GM12878 (cell line): ENCODE data around the gene FUT8. TPM values are rescaled to one million over a fixed set of nuclear protein-coding genes. Genes with fewer than 3 reads are reported as not detected.

ENCODE experiments used
- ATAC-seq: fragments of 200-7000 bp; cut with Tn5 transposase; 3 replicates; pipeline ENCODE4 v1.9.1; 2020; ENCODE audit warnings: mild to moderate bottlenecking, moderate library complexity
- BruUV-seq: library from RNA; stranded (reverse); fragments of 400-500 nt; replicated peaks from 2 replicates; lab custom pipeline; 2021; lab: Mats Ljungman, UMichigan
- CTCF ChIA-PET: fragments of 300-600 bp; sonication (Branson Sonifier 250); formaldehyde crosslinking; extraction: SDS; loops from one replicate; lab custom pipeline; 2021; ENCODE audit warnings: inconsistent platforms; lab: Yijun Ruan, JAX
- POLR2A ChIA-PET: fragments of 350-600 bp; formaldehyde crosslinking; extraction: SDS; loops from one replicate; lab custom pipeline; 2021; ENCODE audit warnings: inconsistent platforms; lab: Charles Lee
- RAD21 ChIA-PET: fragments of 300-600 bp; sonication (Branson Sonifier 250); formaldehyde crosslinking; loops from one replicate; lab custom pipeline; 2023; ENCODE audit warnings: antibody characterized with exemption; ENCODE audit not compliant: unreplicated experiment; lab: Charles Lee
- SMC1A ChIA-PET: fragments of 300-600 bp; sonication (Branson Sonifier 250); formaldehyde crosslinking; loops from one replicate; lab custom pipeline; 2023; ENCODE audit not compliant: unreplicated experiment, uncharacterized antibody; lab: Charles Lee
- DNase-seq: peaks from one replicate; pipeline ENCODE4 v3.0.0-alpha.2; 2011; ENCODE audit warnings: low read depth, low spot score
- FAIRE-seq: peaks from 3 replicates; lab custom pipeline; 2011; peaks lifted over from hg19 to GRCh38; lab: Jason Lieb, UNC
- H2AFZ ChIP-seq: 2 replicates; pipeline ENCODE4 v1.6.0; 2011; ENCODE audit warnings: low read depth, low read length, control low read depth; ENCODE audit not compliant: control insufficient read depth
- H3K27ac ChIP-seq: 2 replicates; pipeline ENCODE4 v1.5.1; 2011; ENCODE audit warnings: control low read depth; ENCODE audit not compliant: control insufficient read depth, insufficient read depth
- H3K27me3 ChIP-seq, 2 experiments: replicated peaks in 1 of 2; 2 replicates each; pipeline versions ENCODE4 v1.6.0 to v1.6.1; 2011; ENCODE audit warnings: low read length in 1 of 2; ENCODE audit not compliant: control insufficient read depth in 2 of 2, insufficient read depth in 2 of 2
- H3K36me3 ChIP-seq, 2 experiments: 2 replicates each; pipeline ENCODE4 v1.5.1; 2011; ENCODE audit warnings: low read length in 1 of 2; ENCODE audit not compliant: control insufficient read depth in 2 of 2, insufficient read depth in 2 of 2
- H3K4me1 ChIP-seq: 2 replicates; pipeline ENCODE4 v1.6.1; 2011; ENCODE audit warnings: mild to moderate bottlenecking, low read length, moderate library complexity, mixed read lengths; ENCODE audit not compliant: control insufficient read depth, insufficient read depth
- H3K4me2 ChIP-seq: 2 replicates; pipeline ENCODE4 v1.6.0; 2011; ENCODE audit warnings: control low read depth; ENCODE audit not compliant: control insufficient read depth, insufficient read depth
- H3K4me3 ChIP-seq: fragments of 200-600 bp; sonication (generic); 2 replicates; pipeline ENCODE4 v1.5.1; 2016
- H3K79me2 ChIP-seq: 2 replicates; pipeline ENCODE4 v1.6.0; 2011; ENCODE audit warnings: low read length; ENCODE audit not compliant: control insufficient read depth, insufficient read depth
- H3K9ac ChIP-seq: 2 replicates; pipeline ENCODE4 v1.8.0; 2011; ENCODE audit warnings: low read length, control low read depth, mixed read lengths; ENCODE audit not compliant: control insufficient read depth, insufficient read depth
- H3K9me3 ChIP-seq: replicated peaks from 3 replicates; pipeline ENCODE4 v1.5.1; 2011; ENCODE audit warnings: mild to moderate bottlenecking, low read length; ENCODE audit not compliant: control insufficient read depth, insufficient read depth
- H4K20me1 ChIP-seq: 2 replicates; pipeline ENCODE4 v1.6.0; 2011; ENCODE audit not compliant: control insufficient read depth, insufficient read depth
- BRCA1 ChIP-seq: IDR thresholded peaks from 2 replicates; pipeline ENCODE4 v1.6.1; 2011; ENCODE audit warnings: low read depth, low read length, improper control_type of control experiment
- CREM ChIP-seq: IDR thresholded peaks from 2 replicates; pipeline ENCODE4 v1.6.1; 2014; ENCODE audit warnings: antibody characterized with exemption, low read depth
- EZH2 ChIP-seq: IDR thresholded peaks from 2 replicates; pipeline ENCODE4 v1.6.1; 2012; ENCODE audit warnings: low read depth, mild to moderate bottlenecking, control low read depth, inconsistent platforms, low read length, borderline replicate concordance; ENCODE audit not compliant: control insufficient read depth
- HCFC1 ChIP-seq: fragments of 150-350 bp; IDR thresholded peaks from 2 replicates; pipeline ENCODE4 v1.6.1; 2014; ENCODE audit warnings: low read length
- KAT2A ChIP-seq: conservative IDR thresholded peaks from 2 replicates; pipeline ENCODE4 v1.6.1; 2011; ENCODE audit warnings: low read depth, low read length; ENCODE audit not compliant: control insufficient read depth
- KLF5 ChIP-seq: fragments of 450-650 bp; IDR thresholded peaks from 2 replicates; pipeline ENCODE4 v1.6.1; 2014; ENCODE audit warnings: mild to moderate bottlenecking; ENCODE audit not compliant: partially characterized antibody
- MYC ChIP-seq: IDR thresholded peaks from 2 replicates; pipeline ENCODE4 v1.6.1; 2011; ENCODE audit warnings: mild to moderate bottlenecking, low read length, moderate library complexity, inconsistent platforms; ENCODE audit not compliant: insufficient read depth, insufficient replicate concordance, insufficient read length, severe bottlenecking
- NFIC ChIP-seq: IDR thresholded peaks from 2 replicates; pipeline ENCODE4 v1.6.1; 2012; ENCODE audit warnings: low read depth, mild to moderate bottlenecking, inconsistent platforms, low read length, moderate library complexity
- PML ChIP-seq: IDR thresholded peaks from 2 replicates; pipeline ENCODE4 v1.6.1; 2012; ENCODE audit warnings: low read length, inconsistent platforms
- SMAD1 ChIP-seq: fragments of 450-650 bp; IDR thresholded peaks from 2 replicates; pipeline ENCODE4 v1.6.1; 2018; ENCODE audit warnings: mild to moderate bottlenecking, low read depth; ENCODE audit not compliant: partially characterized antibody
- TCF12 ChIP-seq: IDR thresholded peaks from 2 replicates; pipeline ENCODE4 v1.6.1; 2011; ENCODE audit warnings: low read depth, mild to moderate bottlenecking, low read length
- ZBTB11 ChIP-seq: fragments of 450-650 bp; formaldehyde crosslinking; IDR thresholded peaks from 2 replicates; pipeline ENCODE4 v1.5.0; 2022; ENCODE audit warnings: mild to moderate bottlenecking, missing genetic modification characterization
- WGBS: methylation state at CpG from one replicate; pipeline ENCODE4 v1.1.6; 2016; ENCODE audit warnings: low lambda C conversion rate; ENCODE audit not compliant: insufficient replicate concordance, insufficient coverage; ENCODE audit errors: missing lambda C conversion rate; 5-methylcytosine and 5-hydroxymethylcytosine counted together
- in situ Hi-C: fragments of 300-500 bp; cut with MboI; formaldehyde crosslinking; loops from 9 replicates; pipeline ENCODE4 v1.14.3; 2018; ENCODE audit warnings: mixed read lengths
- intact Hi-C: fragments of 100-400 bp; cut with micrococcal nuclease; formaldehyde crosslinking; loops from one replicate; pipeline ENCODE4 v1.14.2; 2022; ENCODE audit not compliant: unreplicated experiment
- polyA plus RNA-seq, 11 experiments: library from polyadenylated mRNA; depleted of rRNA in 4 of 11; unstranded in 6 of 11; stranded (reverse) in 5 of 11; fragments of >200 nt; fragmentation: Nextera tagmentation in 4 of 11; fragmentation: Illumina TruSeq in 1 of 11; extraction: Ambion mirVana in 4 of 11; extraction: Trizol in 1 of 11; gene quantifications; 1 replicate in 1 of 11; 2 replicates in 10 of 11; pipeline versions ENCODE4 v1.2.1 to v1.2.3, GENCODE V29; 2011 to 2016; ENCODE audit warnings: inconsistent platforms in 2 of 11, missing spikeins in 2 of 11, low read depth in 1 of 11
- total RNA-seq, 4 experiments: library from RNA; depleted of rRNA in 3 of 4; stranded (reverse); fragments of >200 nt in 3 of 4; fragmentation: Illumina TruSeq in 1 of 4; extraction: Trizol in 1 of 4; gene quantifications; 2 replicates each; pipeline versions ENCODE4 v1.2.1 to v1.2.3, GENCODE V29; 2013 to 2021
- TF ChIP-seq, protein P1 (sequence below): IDR thresholded peaks from 2 replicates; pipeline ENCODE4 v1.6.1; 2011; ENCODE audit warnings: mild to moderate bottlenecking, low read depth, low read length, moderate library complexity; ENCODE audit not compliant: insufficient replicate concordance
- TF ChIP-seq, protein P2 (sequence below): fragments of 450-650 bp; formaldehyde crosslinking; IDR thresholded peaks from 2 replicates; pipeline ENCODE4 v1.4.0; 2022; ENCODE audit warnings: mild to moderate bottlenecking, moderate library complexity
- TF ChIP-seq, protein P3 (sequence below): fragments of 450-650 bp; IDR thresholded peaks from 2 replicates; pipeline ENCODE4 v1.6.1; 2016; ENCODE audit warnings: mild to moderate bottlenecking

The FUT8 gene
- total and polyA plus RNA-seq, 10 of the 15 experiments (the other 5 are each of a cell fraction or from before 2014, with no cell fraction given): 21.3 to 106 (median 66.3) TPM

GRCh38 chr14:65428691-65429090, 16.2 kb downstream of the FUT8 start:
- Histone ChIP-seq H3K9me3 (no peaks in the 10 kb centered on the region), H3K36me3 (no peaks in the 10 kb centered on the region; a peak in 1 of 4 replicates), H4K20me1 (no peaks in the 10 kb centered on the region), H3K4me3 (no peak overlapping the region), H3K9ac (no peak overlapping the region), H3K79me2 (peaks cover 86% of the 10 kb centered on the region), H3K27ac (no peak overlapping the region), H2AFZ (no peak overlapping the region), H3K4me1 (peaks cover 16% of the 10 kb centered on the region), H3K27me3 (no peaks in the 10 kb centered on the region), H3K4me2 (no peak overlapping the region)
- CTCF ChIA-PET: interaction anchor here (0.6 to 4.8 kb wide), 4 partner anchors 8 to 48 kb away, joined by 3 to 27 read pairs (median 4); no protein-coding TSS in a partner anchor
- BruUV-seq: no TSS peak
- POLR2A ChIA-PET: no interaction called here
- intact Hi-C loops (no loop called here), in situ Hi-C loops (no loop called here)
- SMC1A ChIA-PET: interaction anchor here (0.6 to 2.6 kb wide), 8 partner anchors 10 to 396 kb away, joined by 3 to 11 read pairs (median 4); no protein-coding TSS in a partner anchor
- 98% methylated on average over 2 of the region's 2 CpGs for WGBS
- no peak for DNase-seq
- no peak for FAIRE-seq
- RAD21 ChIA-PET: interaction anchor here (1.0 to 3.0 kb wide), 2 partner anchors 13 to 396 kb away, joined by 3 to 22 read pairs; no protein-coding TSS in a partner anchor
- ATAC-seq: no peak
- TF ChIP-seq SMAD1 (no peak), PML (no peak), KAT2A (no peak), EZH2 (no peak), BRCA1 (no peak), CREM (no peak), NFIC (no peak), HCFC1 (no peak), TCF12 (no peak), MYC (no peak), KLF5 (no peak), ZBTB11 (no peak)
- TF ChIP-seq, protein P1, sequence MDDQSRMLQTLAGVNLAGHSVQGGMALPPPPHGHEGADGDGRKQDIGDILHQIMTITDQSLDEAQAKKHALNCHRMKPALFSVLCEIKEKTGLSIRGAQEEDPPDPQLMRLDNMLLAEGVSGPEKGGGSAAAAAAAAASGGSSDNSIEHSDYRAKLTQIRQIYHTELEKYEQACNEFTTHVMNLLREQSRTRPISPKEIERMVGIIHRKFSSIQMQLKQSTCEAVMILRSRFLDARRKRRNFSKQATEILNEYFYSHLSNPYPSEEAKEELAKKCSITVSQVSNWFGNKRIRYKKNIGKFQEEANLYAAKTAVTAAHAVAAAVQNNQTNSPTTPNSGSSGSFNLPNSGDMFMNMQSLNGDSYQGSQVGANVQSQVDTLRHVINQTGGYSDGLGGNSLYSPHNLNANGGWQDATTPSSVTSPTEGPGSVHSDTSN: no peak
- TF ChIP-seq, protein P2, sequence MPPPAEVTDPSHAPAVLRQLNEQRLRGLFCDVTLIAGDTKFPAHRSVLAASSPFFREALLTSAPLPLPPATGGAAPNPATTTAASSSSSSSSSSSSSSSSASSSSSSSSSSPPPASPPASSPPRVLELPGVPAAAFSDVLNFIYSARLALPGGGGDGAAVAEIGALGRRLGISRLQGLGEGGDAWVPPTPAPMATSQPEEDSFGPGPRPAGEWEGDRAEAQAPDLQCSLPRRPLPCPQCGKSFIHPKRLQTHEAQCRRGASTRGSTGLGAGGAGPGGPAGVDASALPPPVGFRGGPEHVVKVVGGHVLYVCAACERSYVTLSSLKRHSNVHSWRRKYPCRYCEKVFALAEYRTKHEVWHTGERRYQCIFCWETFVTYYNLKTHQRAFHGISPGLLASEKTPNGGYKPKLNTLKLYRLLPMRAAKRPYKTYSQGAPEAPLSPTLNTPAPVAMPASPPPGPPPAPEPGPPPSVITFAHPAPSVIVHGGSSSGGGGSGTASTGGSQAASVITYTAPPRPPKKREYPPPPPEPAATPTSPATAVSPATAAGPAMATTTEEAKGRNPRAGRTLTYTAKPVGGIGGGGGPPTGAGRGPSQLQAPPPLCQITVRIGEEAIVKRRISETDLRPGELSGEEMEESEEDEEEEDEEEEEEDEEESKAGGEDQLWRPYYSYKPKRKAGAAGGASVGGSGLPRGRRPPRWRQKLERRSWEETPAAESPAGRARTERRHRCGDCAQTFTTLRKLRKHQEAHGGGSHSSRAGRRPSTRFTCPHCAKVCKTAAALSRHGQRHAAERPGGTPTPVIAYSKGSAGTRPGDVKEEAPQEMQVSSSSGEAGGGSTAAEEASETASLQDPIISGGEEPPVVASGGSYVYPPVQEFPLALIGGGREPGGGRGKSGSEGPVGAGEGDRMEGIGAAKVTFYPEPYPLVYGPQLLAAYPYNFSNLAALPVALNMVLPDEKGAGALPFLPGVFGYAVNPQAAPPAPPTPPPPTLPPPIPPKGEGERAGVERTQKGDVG (CRISPR knock-in tag): no peak
- TF ChIP-seq, protein P3, sequence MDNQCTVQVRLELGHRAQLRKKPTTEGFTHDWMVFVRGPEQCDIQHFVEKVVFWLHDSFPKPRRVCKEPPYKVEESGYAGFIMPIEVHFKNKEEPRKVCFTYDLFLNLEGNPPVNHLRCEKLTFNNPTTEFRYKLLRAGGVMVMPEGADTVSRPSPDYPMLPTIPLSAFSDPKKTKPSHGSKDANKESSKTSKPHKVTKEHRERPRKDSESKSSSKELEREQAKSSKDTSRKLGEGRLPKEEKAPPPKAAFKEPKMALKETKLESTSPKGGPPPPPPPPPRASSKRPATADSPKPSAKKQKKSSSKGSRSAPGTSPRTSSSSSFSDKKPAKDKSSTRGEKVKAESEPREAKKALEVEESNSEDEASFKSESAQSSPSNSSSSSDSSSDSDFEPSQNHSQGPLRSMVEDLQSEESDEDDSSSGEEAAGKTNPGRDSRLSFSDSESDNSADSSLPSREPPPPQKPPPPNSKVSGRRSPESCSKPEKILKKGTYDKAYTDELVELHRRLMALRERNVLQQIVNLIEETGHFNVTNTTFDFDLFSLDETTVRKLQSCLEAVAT: no peak
